EL (cell line): Measurements from ENCODE around the gene FN1.
"Not testable (repeated sequence)": the region's sequence is repeated elsewhere in the genome, so short reads cannot be mapped to it uniquely, and the experiment has no call there.

Experiments used
- DNase-seq: peaks from one replicate; pipeline ENCODE4 v3.0.0-alpha.2; 2016

Gene FN1

DNA sequence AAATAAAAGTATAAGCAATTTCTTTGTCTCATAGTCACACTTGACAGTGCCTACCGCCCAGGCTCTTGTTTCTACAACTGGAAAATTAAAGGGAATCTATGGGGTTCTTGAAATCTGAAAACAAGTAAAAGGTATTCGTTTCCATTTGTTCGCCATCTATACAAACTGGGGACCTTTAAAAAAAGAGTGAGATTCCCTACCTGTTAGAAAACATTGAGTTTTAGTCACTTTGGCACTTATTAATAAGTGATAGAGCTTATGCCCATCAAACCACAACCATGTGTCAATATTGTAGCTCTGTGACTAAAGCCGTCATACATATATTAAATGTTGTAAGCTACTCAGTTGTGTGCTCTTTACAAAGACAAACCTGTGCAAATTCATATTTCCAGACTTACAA, 13.2 kb downstream of the FN1 start:
- DNase-seq = no peak

GRCh38 chr2:215421859-215422461, 13.9 kb downstream of the FN1 start:
- DNase-seq = no peak

DNA sequence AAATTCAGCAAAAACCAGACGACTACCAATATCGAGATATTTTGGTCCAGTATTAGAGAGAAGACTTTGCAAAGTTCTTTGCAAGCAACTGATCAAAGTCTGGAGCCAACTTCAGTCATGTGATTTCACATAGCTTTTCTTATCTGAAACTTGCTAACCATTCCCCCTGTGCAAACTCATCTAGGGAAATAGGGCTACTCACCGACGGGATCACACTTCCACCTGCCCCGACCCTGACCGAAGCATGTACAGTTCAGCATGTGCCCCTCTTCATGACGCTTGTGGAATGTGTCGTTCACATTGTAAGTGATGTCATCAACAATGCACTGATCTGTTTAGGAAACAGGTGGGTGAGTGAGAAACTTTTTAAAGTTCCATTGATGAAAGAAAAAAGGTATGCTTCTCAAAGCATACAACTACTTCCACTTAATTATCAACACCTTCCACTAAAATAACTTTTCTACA, 15.4 kb downstream of the FN1 start:
- no peak for DNase-seq

DNA sequence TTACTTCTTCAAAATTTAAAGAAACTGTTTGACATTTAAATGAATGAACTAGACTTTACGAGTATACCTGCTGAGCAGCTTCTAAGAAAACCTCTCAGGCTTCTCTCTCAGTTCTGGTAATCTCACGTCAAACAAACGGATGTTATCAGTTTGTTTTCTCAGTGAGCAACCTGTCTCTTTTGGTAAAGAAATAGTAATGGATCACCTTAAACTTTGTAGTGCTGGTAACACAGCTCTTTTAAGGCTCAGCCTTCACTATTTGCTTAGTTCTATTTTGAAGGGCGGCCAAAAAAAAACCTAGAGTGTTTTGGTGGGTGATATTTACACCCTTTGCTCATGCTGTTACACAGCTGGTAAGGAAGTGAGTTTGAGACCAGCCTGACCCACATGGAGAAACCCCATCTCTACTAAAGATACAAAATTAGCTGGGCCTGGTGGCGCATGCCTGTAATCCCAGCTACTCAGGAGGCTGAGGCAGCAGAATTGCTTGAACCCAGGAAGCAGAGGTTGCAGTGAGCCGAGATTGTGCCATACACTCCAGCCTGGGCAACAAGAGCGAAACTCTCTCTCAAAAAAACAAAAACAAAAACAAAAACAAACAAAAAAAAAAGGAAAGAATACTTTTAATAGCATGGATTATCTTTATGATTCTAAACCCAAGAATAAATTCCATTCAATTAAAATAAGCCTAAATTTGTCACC, 15.9 kb downstream of the FN1 start:
- DNase-seq = no peak

GRCh38 chr2:215419113-215419512, 16.8 kb downstream of the FN1 start:
- no peak for DNase-seq

DNA sequence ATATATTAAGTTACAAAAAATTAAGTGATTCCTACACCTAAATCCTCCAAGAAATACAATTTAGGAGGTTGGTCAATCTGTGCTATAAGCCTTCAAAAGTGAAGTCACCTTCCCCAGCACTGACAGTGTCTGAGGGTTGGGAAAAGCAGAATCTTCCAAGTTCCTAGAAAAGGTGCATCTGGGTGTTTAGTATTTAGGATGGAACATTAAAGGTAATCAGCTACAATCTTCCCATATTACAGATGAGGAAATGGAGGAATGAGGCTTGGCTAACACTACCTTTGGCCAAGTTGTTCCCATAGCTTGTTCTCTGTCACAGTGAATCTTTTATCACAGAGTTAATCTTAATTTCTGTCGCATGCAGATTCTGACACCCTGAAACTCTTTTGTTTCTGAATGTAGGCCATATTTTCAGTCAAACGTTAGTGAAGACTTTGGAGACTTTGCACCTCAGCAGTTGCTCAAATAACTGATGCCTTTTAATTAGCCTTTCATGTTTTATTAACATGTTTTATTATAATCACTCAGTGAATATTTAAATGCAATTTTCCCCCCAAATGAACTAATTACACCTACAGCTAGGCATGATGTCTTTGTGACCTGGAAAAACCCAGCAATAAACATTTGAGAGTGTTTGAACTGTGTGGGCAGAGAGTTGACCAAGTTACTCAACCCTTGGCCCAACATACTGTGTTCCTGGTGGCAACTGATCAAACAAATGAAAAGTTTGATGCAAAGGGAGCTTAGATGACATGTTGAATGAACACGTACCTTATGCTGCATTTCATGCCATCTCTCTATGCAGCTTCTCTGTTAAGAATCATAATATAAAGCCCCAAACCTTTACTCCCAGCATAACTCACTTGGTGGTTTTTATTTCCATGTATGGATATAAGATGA, 17.6 kb downstream of the FN1 start:
- DNase-seq = no peak

DNA sequence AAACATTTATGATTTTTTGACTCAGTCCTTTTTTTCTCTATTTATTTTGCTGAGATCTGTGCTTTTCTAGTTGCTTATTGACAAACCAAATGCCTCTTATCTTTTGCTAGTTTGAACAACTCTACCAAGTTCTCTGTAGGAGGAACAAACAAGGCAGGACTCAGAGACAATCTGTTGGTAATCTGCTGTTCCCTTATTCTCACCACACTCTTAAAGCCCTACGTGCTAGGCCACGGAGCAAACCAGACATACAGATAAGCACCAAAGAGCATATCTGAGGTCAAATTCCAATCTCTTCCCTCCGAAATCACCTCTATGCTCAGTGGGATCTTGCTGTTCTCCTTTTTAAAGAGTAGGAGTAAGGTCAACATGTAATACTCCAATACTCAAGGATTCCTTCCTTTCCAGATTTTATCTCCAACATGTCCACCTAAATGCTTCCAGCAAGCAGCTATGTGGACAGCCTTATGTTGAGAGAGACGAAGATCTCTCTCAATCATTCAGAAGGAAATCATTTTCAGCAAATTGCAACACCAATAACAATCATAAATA, 18.4 kb downstream of the FN1 start:
- DNase-seq = no peak

GRCh38 chr2:215416656-215417055, 19.2 kb downstream of the FN1 start:
- no peak for DNase-seq

DNA sequence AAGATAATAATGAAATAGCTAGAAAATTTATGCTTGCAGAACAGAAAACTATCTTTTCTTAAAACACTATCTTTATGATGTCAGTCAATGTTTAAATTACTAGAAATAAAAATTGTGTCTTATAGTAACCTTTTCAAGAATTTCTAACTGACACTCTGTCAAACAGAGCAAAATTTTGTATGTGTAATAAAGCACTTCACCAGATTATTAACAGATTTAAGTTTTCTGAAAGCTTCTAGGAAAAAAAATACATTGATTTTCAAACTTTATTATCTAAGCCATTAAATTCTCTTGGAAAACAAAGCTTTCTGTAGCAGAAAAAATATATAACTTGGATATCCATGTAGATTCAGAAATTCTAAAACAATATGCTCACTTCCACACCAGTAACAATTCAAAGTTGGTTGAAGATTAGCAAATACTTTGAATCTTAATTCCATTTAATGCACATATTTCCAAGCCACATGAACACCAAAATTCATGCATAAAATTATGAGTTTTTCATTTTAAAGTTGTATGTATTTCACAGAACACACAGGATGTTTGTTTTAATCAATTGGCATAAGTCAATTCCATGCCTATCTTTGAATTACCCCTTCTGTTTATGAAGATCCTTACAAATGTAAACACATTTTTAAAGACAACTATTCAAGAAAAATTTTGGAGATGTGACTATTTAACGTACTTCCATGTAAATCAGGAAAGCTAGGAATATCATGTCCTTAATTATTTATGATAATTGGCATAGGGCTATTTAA, 19.9 kb downstream of the FN1 start:
- DNase-seq = no peak

GRCh38 chr2:215415218-215415617, 20.6 kb downstream of the FN1 start:
- no peak for DNase-seq

- DNase-seq = no peak
Observed at GRCh38 chr2:215414674-215415073, 21.2 kb downstream of the FN1 start.

GRCh38 chr2:215413974-215414373, 21.9 kb downstream of the FN1 start:
- DNase-seq = no peak

GRCh38 chr2:215413484-215413777, 22.4 kb downstream of the FN1 start:
- no peak for DNase-seq

- no peak for DNase-seq
Observed at GRCh38 chr2:215411941-215412743, 23.7 kb downstream of the FN1 start.

DNA sequence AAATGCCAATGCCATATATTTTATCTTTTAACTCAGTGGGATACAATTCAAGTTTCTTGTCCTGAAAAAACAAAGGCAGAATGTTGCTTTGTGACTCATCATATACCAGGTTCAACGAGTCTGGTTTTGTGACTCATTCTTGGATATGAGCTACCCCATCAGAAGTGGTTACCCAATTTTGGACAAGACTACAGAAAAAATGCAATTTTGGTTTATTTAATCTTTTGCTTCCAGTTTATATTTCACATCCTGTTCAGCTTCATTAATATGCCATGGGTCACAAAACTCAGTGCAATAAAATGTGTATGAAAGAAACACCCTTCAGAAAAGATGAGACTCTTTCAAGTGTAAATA, 25.0 kb downstream of the FN1 start:
- DNase-seq = peak; percentile 94

- DNase-seq = not testable (repeated sequence)
Observed at GRCh38 chr2:215410181-215410931, 25.5 kb downstream of the FN1 start.

GRCh38 chr2:215409331-215410127, 26.3 kb downstream of the FN1 start:
- DNase-seq = no peak

GRCh38 chr2:215408441-215408840, 27.4 kb downstream of the FN1 start:
- DNase-seq = not testable (repeated sequence)

DNA sequence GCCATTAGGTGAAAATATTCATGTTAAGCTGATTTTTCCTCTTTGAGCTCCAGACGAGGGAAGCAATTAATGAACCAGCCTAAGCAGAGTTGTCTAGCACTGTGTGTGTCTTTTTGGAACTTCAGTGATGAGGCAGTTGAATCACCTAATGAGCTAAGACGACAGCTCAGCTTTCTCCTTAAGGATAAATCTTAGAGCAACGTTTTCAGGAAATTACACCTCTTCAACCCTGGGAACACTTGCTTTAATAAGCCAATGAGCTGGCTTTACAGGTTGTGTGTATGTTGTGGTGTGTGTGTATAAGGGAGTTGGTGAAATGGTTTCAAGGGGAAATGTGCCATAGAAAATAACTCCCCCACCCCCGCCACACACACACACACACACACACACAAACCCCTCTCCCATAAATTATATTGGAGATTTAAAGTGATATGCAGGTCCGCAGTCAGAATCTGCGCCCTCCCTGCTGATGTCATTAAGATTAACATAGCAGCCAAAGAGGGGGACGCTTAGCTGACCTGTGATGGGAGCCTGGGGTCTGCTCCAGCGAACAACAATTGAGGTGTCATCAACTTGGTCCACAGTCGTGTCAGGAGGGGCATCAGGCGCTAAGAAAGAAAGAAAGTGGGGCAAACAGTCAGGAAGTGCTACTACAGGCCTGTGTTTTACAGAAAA, 28.1 kb downstream of the FN1 start:
- DNase-seq = no peak

DNA sequence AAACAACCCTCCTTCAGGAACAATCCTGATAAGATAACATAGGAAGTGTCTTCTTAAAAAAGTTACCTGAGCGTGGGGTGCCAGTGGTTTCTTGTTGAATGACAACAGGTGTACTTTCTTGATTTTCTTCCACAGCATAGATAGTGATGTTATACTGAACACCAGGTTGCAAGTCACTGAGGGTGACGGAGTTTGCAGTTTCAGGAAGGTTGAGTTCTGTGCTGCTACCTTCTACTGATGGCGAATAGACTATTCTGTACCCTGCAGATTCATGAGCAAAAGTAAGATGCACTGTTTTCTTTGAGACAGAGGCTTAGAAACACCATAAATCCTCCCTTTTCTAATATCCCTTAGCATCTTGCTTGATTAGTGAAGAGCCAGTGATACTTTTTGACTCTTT, 28.8 kb downstream of the FN1 start:
- no peak for DNase-seq
